Panc1 (cell line): ENCODE measurements around the gene GOLGA2. TPM values are rescaled to one million over a fixed set of nuclear protein-coding genes. Genes with fewer than 3 reads are reported as not detected.

Experiments used
- ATAC-seq: fragments of 200-7000 bp; cut with Tn5 transposase; 2 replicates; pipeline ENCODE4 v1.9.1; 2020; ENCODE audit warnings: mild to moderate bottlenecking, moderate library complexity
- BruUV-seq: library from RNA; stranded (reverse); fragments of 400-500 nt; replicated peaks from 2 replicates; lab custom pipeline; 2021; lab: Mats Ljungman, UMichigan
- CTCF ChIA-PET: fragments of 300-600 bp; sonication (Branson Sonifier 250); formaldehyde crosslinking; loops from one replicate; lab custom pipeline; 2022; ENCODE audit warnings: antibody characterized with exemption; lab: Charles Lee
- POLR2A ChIA-PET: fragments of 300-600 bp; sonication (Branson Sonifier 250); formaldehyde crosslinking; loops from one replicate; lab custom pipeline; 2022; ENCODE audit warnings: antibody characterized with exemption; lab: Charles Lee
- DNase-seq: peaks from one replicate; pipeline ENCODE4 v3.0.0-alpha.2; 2010; ENCODE audit warnings: low read depth, low spot score
- H3K27ac ChIP-seq: 2 replicates; pipeline ENCODE4 v1.5.1; 2011; ENCODE audit warnings: mild to moderate bottlenecking, low read length, inconsistent platforms
- H3K27me3 ChIP-seq: fragments of 200-500 bp; sonication (Bioruptor generic); 2 replicates; pipeline ENCODE4 v1.6.0; 2014; ENCODE audit warnings: low read length, inconsistent platforms; ENCODE audit not compliant: control insufficient read depth, insufficient read depth
- H3K36me3 ChIP-seq: fragments of 200-500 bp; sonication (Bioruptor generic); 2 replicates; pipeline ENCODE4 v1.5.1; 2014; ENCODE audit warnings: inconsistent platforms, mild to moderate bottlenecking, low read length, moderate library complexity; ENCODE audit not compliant: control insufficient read depth, insufficient read depth
- H3K4me1 ChIP-seq: 2 replicates; pipeline ENCODE4 v1.5.1; 2011; ENCODE audit warnings: inconsistent platforms, mild to moderate bottlenecking, low read length, moderate library complexity; ENCODE audit not compliant: control insufficient read depth, insufficient read depth
- H3K4me3 ChIP-seq, 2 experiments: 2 replicates each; pipeline ENCODE4 v1.5.1; 2011 to 2012; ENCODE audit warnings: low read depth in 2 of 2, low read length in 2 of 2, mild to moderate bottlenecking in 2 of 2, inconsistent platforms in 1 of 2, moderate library complexity in 1 of 2
- H3K9me3 ChIP-seq: fragments of 200-500 bp; sonication (Bioruptor generic); 2 replicates; pipeline ENCODE4 v1.5.1; 2014; ENCODE audit warnings: low read depth, mild to moderate bottlenecking, inconsistent platforms, low read length, moderate library complexity; ENCODE audit not compliant: control insufficient read depth, insufficient read depth
- CTCF ChIP-seq: fragments of 450-650 bp; IDR thresholded peaks from 2 replicates; pipeline ENCODE4 v1.5.1; 2017; ENCODE audit warnings: mild to moderate bottlenecking
- POLR2AphosphoS5 ChIP-seq: IDR thresholded peaks from 2 replicates; pipeline ENCODE4 v1.6.1; 2012; ENCODE audit warnings: mild to moderate bottlenecking, low read depth, low read length, moderate library complexity
- REST ChIP-seq, 2 experiments: IDR thresholded peaks; 2 replicates each; pipeline ENCODE4 v1.6.1; 2011 to 2012; ENCODE audit warnings: low read depth in 2 of 2, control low read depth in 1 of 2, low read length in 1 of 2, mild to moderate bottlenecking in 1 of 2, moderate library complexity in 1 of 2; ENCODE audit not compliant: insufficient read depth in 1 of 2
- SIN3A ChIP-seq: IDR thresholded peaks from 2 replicates; pipeline ENCODE4 v1.6.1; 2012; ENCODE audit warnings: low read depth, mild to moderate bottlenecking, low read length, moderate library complexity, borderline replicate concordance; ENCODE audit not compliant: insufficient read depth
- in situ Hi-C: cut with HindIII; loops from 2 replicates; pipeline ENCODE4 v1.10.0; 2016; ENCODE audit warnings: low sequenced_read_pairs, low pct_unique_long_range_greater_than_20kb
- intact Hi-C: fragments of 100-400 bp; cut with micrococcal nuclease; formaldehyde crosslinking; loops from one replicate; pipeline ENCODE4 v1.10.0; 2022; ENCODE audit not compliant: unreplicated experiment
- total RNA-seq: library from RNA; stranded (reverse); gene quantifications from one replicate; pipeline ENCODE4 v1.2.1, GENCODE V29; 2021; ENCODE audit not compliant: unreplicated experiment

The GOLGA2 gene
- total RNA-seq, 1 experiment from 2014 or later, result 69.6 TPM

- DNase-seq (no peak), ATAC-seq (peak; percentile 14)
- ChIA-PET CTCF (interaction anchor here (0.9 kb wide), 1 partner anchor 23 kb away, joined by 6 read pairs; no protein-coding TSS in a partner anchor), POLR2A (no interaction called here)
- Histone ChIP-seq H3K27me3 (no peaks in the 10 kb centered on the region), H3K4me3 (peak overlapping the region; percentile 73 to 90), H3K27ac (peak overlapping the region; percentile 88), H3K4me1 (no peaks in the 10 kb centered on the region), H3K9me3 (no peaks in the 10 kb centered on the region), H3K36me3 (peaks cover 4% of the 10 kb centered on the region)
- TF ChIP-seq CTCF (no peak), SIN3A (no peak), REST (IDR thresholded peaks at IDR 0.05; ENCODE audit: insufficient read depth in 1 of 2, low read depth in 2 of 2, low read length in 1 of 2) (no peak)
- BruUV-seq, result no TSS peak
- in situ Hi-C loops (no loop called here), intact Hi-C loops (no loop called here)
These were observed 915 bp upstream of the GOLGA2 start for GRCh38 chr9:128276574-128277270.

DNA sequence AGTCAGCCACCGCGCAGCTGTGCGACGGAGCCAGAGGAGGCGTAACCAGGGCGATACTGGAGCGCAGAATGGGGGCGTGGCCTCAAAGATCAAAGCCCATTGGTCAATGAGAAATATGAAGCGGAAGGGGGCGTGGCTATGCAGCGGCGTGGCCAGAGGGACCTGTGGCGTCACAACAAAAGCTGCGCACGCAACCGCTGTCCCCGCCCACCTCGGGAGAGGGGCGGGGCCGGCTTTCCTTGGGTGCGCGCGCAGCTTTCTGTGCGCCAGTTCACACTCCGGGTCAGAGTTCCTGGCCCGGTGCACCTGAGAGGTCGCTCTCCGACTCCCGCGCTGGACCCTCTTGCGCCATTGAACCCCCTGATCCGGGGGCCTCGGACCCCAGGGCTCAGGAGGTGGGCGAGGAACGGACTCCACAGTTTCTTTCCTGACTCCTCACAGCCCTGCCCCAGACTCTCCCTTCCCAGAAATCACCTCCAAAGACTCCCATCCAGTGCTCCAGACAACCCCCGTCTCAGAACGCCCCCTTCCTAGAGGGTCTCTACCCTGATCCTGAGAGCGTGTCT is 284 bp upstream of the GOLGA2 start, which contains the start of gene SWI5:
TSS of gene SWI5 (plus strand) at position 269 of the 566 bp plus-strand sequence.
- intact Hi-C loops, result no loop called here
- Histone ChIP-seq H3K4me1 (no peaks in the 10 kb centered on the region), H3K4me3 (peak within 1 kb of the TSS; percentile 90 to 91), H3K27ac (peak within 1 kb of the TSS; percentile 88), H3K9me3 (no peaks in the 10 kb centered on the region), H3K36me3 (peaks cover 4% of the 10 kb centered on the region), H3K27me3 (no peaks in the 10 kb centered on the region)
- TF ChIP-seq REST (IDR thresholded peaks at IDR 0.05; ENCODE audit: insufficient read depth in 1 of 2, low read depth in 2 of 2, low read length in 1 of 2), result no peak
- peak; percentile 90 for TF ChIP-seq POLR2AphosphoS5
- TF ChIP-seq CTCF, result no peak
- CTCF ChIA-PET, result interaction anchor here (0.5 to 0.9 kb wide), 3 partner anchors 24 to 145 kb away, joined by 3 to 6 read pairs (median 4); partner anchors contain the start of gene CERCAM
- no TSS peak for BruUV-seq
- in situ Hi-C loops, result no loop called here
- POLR2A ChIA-PET, result interaction anchor here (0.6 kb wide), 2 partner anchors 63 to 266 kb away, joined by 3 to 4 read pairs; no protein-coding TSS in a partner anchor
- peak; percentile 99 for ATAC-seq
- DNase-seq, result peak; percentile 94
